Panc1 (cell line): ENCODE measurements around the gene KLHL3. TPM values are rescaled to one million over a fixed set of nuclear protein-coding genes. Genes with fewer than 3 reads are reported as not detected.
"Not testable (repeated sequence)": the region's sequence is repeated elsewhere in the genome, so short reads cannot be mapped to it uniquely, and the experiment has no call there.

Experiments
- ATAC-seq: fragments of 200-7000 bp; cut with Tn5 transposase; 2 replicates; pipeline ENCODE4 v1.9.1; 2020; ENCODE audit warnings: mild to moderate bottlenecking, moderate library complexity
- BruUV-seq: library from RNA; stranded (reverse); fragments of 400-500 nt; replicated peaks from 2 replicates; lab custom pipeline; 2021; lab: Mats Ljungman, UMichigan
- CTCF ChIA-PET: fragments of 300-600 bp; sonication (Branson Sonifier 250); formaldehyde crosslinking; loops from one replicate; lab custom pipeline; 2022; ENCODE audit warnings: antibody characterized with exemption; lab: Charles Lee
- POLR2A ChIA-PET: fragments of 300-600 bp; sonication (Branson Sonifier 250); formaldehyde crosslinking; loops from one replicate; lab custom pipeline; 2022; ENCODE audit warnings: antibody characterized with exemption; lab: Charles Lee
- DNase-seq: peaks from one replicate; pipeline ENCODE4 v3.0.0-alpha.2; 2010; ENCODE audit warnings: low read depth, low spot score
- H3K27ac ChIP-seq: 2 replicates; pipeline ENCODE4 v1.5.1; 2011; ENCODE audit warnings: mild to moderate bottlenecking, low read length, inconsistent platforms
- H3K27me3 ChIP-seq: fragments of 200-500 bp; sonication (Bioruptor generic); 2 replicates; pipeline ENCODE4 v1.6.0; 2014; ENCODE audit warnings: low read length, inconsistent platforms; ENCODE audit not compliant: control insufficient read depth, insufficient read depth
- H3K36me3 ChIP-seq: fragments of 200-500 bp; sonication (Bioruptor generic); 2 replicates; pipeline ENCODE4 v1.5.1; 2014; ENCODE audit warnings: inconsistent platforms, mild to moderate bottlenecking, low read length, moderate library complexity; ENCODE audit not compliant: control insufficient read depth, insufficient read depth
- H3K4me1 ChIP-seq: 2 replicates; pipeline ENCODE4 v1.5.1; 2011; ENCODE audit warnings: inconsistent platforms, mild to moderate bottlenecking, low read length, moderate library complexity; ENCODE audit not compliant: control insufficient read depth, insufficient read depth
- H3K4me3 ChIP-seq, 2 experiments: 2 replicates each; pipeline ENCODE4 v1.5.1; 2011 to 2012; ENCODE audit warnings: low read depth in 2 of 2, low read length in 2 of 2, mild to moderate bottlenecking in 2 of 2, inconsistent platforms in 1 of 2, moderate library complexity in 1 of 2
- H3K9me3 ChIP-seq: fragments of 200-500 bp; sonication (Bioruptor generic); 2 replicates; pipeline ENCODE4 v1.5.1; 2014; ENCODE audit warnings: low read depth, mild to moderate bottlenecking, inconsistent platforms, low read length, moderate library complexity; ENCODE audit not compliant: control insufficient read depth, insufficient read depth
- POLR2AphosphoS5 ChIP-seq: IDR thresholded peaks from 2 replicates; pipeline ENCODE4 v1.6.1; 2012; ENCODE audit warnings: mild to moderate bottlenecking, low read depth, low read length, moderate library complexity
- REST ChIP-seq, 2 experiments: IDR thresholded peaks; 2 replicates each; pipeline ENCODE4 v1.6.1; 2011 to 2012; ENCODE audit warnings: low read depth in 2 of 2, control low read depth in 1 of 2, low read length in 1 of 2, mild to moderate bottlenecking in 1 of 2, moderate library complexity in 1 of 2; ENCODE audit not compliant: insufficient read depth in 1 of 2
- SIN3A ChIP-seq: IDR thresholded peaks from 2 replicates; pipeline ENCODE4 v1.6.1; 2012; ENCODE audit warnings: low read depth, mild to moderate bottlenecking, low read length, moderate library complexity, borderline replicate concordance; ENCODE audit not compliant: insufficient read depth
- TCF7L2 ChIP-seq: IDR thresholded peaks from 2 replicates; pipeline ENCODE4 v1.6.1; 2011; ENCODE audit warnings: mild to moderate bottlenecking, low read depth, low read length, inconsistent platforms
- in situ Hi-C: cut with HindIII; loops from 2 replicates; pipeline ENCODE4 v1.10.0; 2016; ENCODE audit warnings: low sequenced_read_pairs, low pct_unique_long_range_greater_than_20kb
- intact Hi-C: fragments of 100-400 bp; cut with micrococcal nuclease; formaldehyde crosslinking; loops from one replicate; pipeline ENCODE4 v1.10.0; 2022; ENCODE audit not compliant: unreplicated experiment
- total RNA-seq: library from RNA; stranded (reverse); gene quantifications from one replicate; pipeline ENCODE4 v1.2.1, GENCODE V29; 2021; ENCODE audit not compliant: unreplicated experiment
- TF ChIP-seq, protein P1 (sequence below): fragments of 450-650 bp; IDR thresholded peaks from 2 replicates; pipeline ENCODE4 v1.5.1; 2017; ENCODE audit warnings: mild to moderate bottlenecking

The KLHL3 gene
- total RNA-seq, 1 experiment from 2014 or later: 1.9 TPM

DNA sequence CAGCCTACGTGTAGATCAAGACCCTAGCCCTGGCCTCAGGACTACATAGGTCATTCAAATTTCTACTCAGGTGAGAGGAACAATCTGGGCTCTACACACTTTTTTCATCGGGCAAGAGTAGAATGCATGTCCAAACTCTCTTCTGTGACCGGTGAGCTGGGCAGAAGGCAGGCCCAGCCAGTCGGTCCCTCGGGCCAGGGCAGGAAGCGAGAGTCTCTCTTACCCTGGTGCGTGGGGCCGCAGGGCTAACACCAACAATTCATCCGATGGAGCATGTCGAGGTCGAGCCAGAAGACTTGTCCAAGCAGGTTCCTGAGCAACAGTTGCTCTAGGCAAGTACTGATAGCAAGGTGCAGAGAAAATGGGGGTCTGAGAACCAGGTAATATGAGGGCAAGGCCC is 88.5 kb downstream of the KLHL3 start:
- no peaks in the 10 kb centered on the region for H3K9me3 ChIP-seq
- ATAC-seq: no peak
- no peaks in the 10 kb centered on the region; the same call in 1 of the 2 replicates for H3K27me3 ChIP-seq
- no peak for DNase-seq
- CTCF ChIA-PET: no interaction called here
- no peak for TF ChIP-seq POLR2AphosphoS5
- TF ChIP-seq SIN3A: no peak
- TF ChIP-seq TCF7L2: no peak
- TF ChIP-seq REST (IDR thresholded peaks at IDR 0.05; ENCODE audit: insufficient read depth in 1 of 2, low read depth in 2 of 2, low read length in 1 of 2): no peak
- TF ChIP-seq, protein P1, sequence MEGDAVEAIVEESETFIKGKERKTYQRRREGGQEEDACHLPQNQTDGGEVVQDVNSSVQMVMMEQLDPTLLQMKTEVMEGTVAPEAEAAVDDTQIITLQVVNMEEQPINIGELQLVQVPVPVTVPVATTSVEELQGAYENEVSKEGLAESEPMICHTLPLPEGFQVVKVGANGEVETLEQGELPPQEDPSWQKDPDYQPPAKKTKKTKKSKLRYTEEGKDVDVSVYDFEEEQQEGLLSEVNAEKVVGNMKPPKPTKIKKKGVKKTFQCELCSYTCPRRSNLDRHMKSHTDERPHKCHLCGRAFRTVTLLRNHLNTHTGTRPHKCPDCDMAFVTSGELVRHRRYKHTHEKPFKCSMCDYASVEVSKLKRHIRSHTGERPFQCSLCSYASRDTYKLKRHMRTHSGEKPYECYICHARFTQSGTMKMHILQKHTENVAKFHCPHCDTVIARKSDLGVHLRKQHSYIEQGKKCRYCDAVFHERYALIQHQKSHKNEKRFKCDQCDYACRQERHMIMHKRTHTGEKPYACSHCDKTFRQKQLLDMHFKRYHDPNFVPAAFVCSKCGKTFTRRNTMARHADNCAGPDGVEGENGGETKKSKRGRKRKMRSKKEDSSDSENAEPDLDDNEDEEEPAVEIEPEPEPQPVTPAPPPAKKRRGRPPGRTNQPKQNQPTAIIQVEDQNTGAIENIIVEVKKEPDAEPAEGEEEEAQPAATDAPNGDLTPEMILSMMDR: no peak
- H3K27ac ChIP-seq: no peak overlapping the region
- POLR2A ChIA-PET: no interaction called here
- in situ Hi-C loops (no loop called here), intact Hi-C loops (no loop called here)
- no peak overlapping the region for H3K4me3 ChIP-seq
- H3K36me3 ChIP-seq: no peaks in the 10 kb centered on the region
- H3K4me1 ChIP-seq: no peaks in the 10 kb centered on the region
- BruUV-seq: no TSS peak

DNA sequence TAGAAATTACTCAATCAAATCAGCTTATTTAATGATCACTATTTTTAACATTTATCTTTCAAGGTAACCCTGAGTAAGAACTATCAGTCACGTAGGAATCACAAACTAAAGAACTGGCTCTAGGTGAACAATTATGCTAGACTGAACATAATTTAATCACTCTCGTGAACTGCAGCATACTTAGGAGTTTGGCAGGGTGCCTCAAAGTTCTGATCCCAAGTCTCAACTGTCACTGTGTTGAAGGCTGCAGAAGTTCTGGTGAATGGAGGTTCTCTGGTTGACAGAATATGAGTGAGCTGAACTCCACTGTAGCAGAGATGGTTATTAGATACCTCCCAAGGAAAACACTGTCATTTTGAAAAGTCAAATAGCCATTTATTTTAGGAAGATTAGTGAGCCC is 89.1 kb downstream of the KLHL3 start:
- no peaks in the 10 kb centered on the region for H3K36me3 ChIP-seq
- POLR2A ChIA-PET: no interaction called here
- no peak overlapping the region for H3K27ac ChIP-seq
- intact Hi-C loops: no loop called here
- H3K27me3 ChIP-seq: no peaks in the 10 kb centered on the region; the same call in 1 of the 2 replicates
- no peaks in the 10 kb centered on the region for H3K4me1 ChIP-seq
- ATAC-seq (no peak), DNase-seq (no peak)
- TF ChIP-seq REST (IDR thresholded peaks at IDR 0.05; ENCODE audit: insufficient read depth in 1 of 2, low read depth in 2 of 2, low read length in 1 of 2): no peak
- no peak for TF ChIP-seq TCF7L2
- TF ChIP-seq POLR2AphosphoS5: no peak
- TF ChIP-seq, protein P1: no peak
- no peak for TF ChIP-seq SIN3A
- BruUV-seq: no TSS peak
- in situ Hi-C loops: no loop called here
- CTCF ChIA-PET: no interaction called here
- H3K4me3 ChIP-seq: no peak overlapping the region
- H3K9me3 ChIP-seq: no peaks in the 10 kb centered on the region

DNA sequence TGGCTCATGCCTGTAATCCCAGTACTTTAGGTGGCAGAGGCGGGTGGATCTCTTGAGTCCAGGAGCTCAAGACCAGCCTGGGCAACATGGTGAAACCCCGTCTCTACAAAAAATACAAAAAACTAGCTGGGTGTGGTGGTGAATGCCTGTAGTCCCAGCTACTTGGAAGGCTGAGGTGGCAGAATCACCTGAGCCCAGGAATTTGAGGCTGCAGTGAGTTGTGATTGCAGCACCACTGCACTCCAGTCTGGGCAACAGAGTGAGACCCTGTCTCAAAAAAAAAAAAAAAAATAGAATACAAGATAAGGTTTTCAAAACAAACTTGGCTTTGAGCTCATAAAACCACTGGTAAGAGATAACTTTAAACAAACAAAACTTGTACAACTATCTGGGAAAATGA is 92.8 kb downstream of the KLHL3 start:
- H3K36me3 ChIP-seq, intact Hi-C loops, H3K4me1 ChIP-seq, in situ Hi-C loops, ATAC-seq, BruUV-seq, POLR2A ChIA-PET, H3K9me3 ChIP-seq, H3K27ac ChIP-seq, DNase-seq, H3K27me3 ChIP-seq, H3K4me3 ChIP-seq: not testable (repeated sequence)
- CTCF ChIA-PET: interaction anchor here (0.6 kb wide), 1 partner anchor 12 kb away, joined by 7 read pairs; no protein-coding TSS in a partner anchor
